ENCODE data around the gene TRIM71.

The TRIM71 gene

GRCh38 chr3:32869513-32870047 is 51.8 kb downstream of the TRIM71 start:
- DNase-seq, result no peak

- DNase-seq, result no peak
Observed at GRCh38 chr3:32870373-32871095, 52.7 kb downstream of the TRIM71 start.

GRCh38 chr3:32871273-32871672 is 53.5 kb downstream of the TRIM71 start:
- no peak for DNase-seq

- no peak for DNase-seq
Observed at GRCh38 chr3:32872487-32873382, 54.9 kb downstream of the TRIM71 start.

GRCh38 chr3:32873531-32874130 is 55.8 kb downstream of the TRIM71 start:
- no peak for DNase-seq

- no peak for DNase-seq
Observed at GRCh38 chr3:32876920-32877319, 59.1 kb downstream of the TRIM71 start.

GRCh38 chr3:32877598-32877997 is 59.8 kb downstream of the TRIM71 start:
- no peak for DNase-seq

- DNase-seq, result no peak
Observed at GRCh38 chr3:32880225-32880624, 62.4 kb downstream of the TRIM71 start.

GRCh38 chr3:32881624-32882023 is 63.8 kb downstream of the TRIM71 start:
- no peak for DNase-seq

GRCh38 chr3:32882189-32882588 is 64.4 kb downstream of the TRIM71 start:
- no peak for DNase-seq

GRCh38 chr3:32882603-32883025 is 64.8 kb downstream of the TRIM71 start:
- no peak for DNase-seq

GRCh38 chr3:32883817-32884216 is 66.0 kb downstream of the TRIM71 start:
- DNase-seq, result no peak

- DNase-seq, result no peak
Observed at GRCh38 chr3:32884591-32884990, 66.8 kb downstream of the TRIM71 start.

GRCh38 chr3:32885283-32885901 is 67.6 kb downstream of the TRIM71 start:
- DNase-seq, result no peak

GRCh38 chr3:32886296-32886695 is 68.5 kb downstream of the TRIM71 start:
- no peak for DNase-seq

- DNase-seq, result no peak
Observed at GRCh38 chr3:32886911-32887310, 69.1 kb downstream of the TRIM71 start.

GRCh38 chr3:32888739-32889138 is 70.9 kb downstream of the TRIM71 start:
- DNase-seq, result no peak

GRCh38 chr3:32890420-32891276 is 72.9 kb downstream of the TRIM71 start:
- DNase-seq, result no peak

- no peak for DNase-seq
Observed at GRCh38 chr3:32891365-32891764, 73.6 kb downstream of the TRIM71 start.

GRCh38 chr3:32892625-32893598 is 75.1 kb downstream of the TRIM71 start:
- DNase-seq, result no peak

GRCh38 chr3:32894977-32895376 is 77.2 kb downstream of the TRIM71 start:
- no peak for DNase-seq
